ENCODE measurements around the gene MRPL48. TPM values are rescaled to one million over a fixed set of nuclear protein-coding genes. Genes with fewer than 3 reads are reported as not detected.

MRPL48 gene
- total and polyA plus RNA-seq, 4 donors, result 14.1 to 42.3 (median 22.6) TPM

DNA sequence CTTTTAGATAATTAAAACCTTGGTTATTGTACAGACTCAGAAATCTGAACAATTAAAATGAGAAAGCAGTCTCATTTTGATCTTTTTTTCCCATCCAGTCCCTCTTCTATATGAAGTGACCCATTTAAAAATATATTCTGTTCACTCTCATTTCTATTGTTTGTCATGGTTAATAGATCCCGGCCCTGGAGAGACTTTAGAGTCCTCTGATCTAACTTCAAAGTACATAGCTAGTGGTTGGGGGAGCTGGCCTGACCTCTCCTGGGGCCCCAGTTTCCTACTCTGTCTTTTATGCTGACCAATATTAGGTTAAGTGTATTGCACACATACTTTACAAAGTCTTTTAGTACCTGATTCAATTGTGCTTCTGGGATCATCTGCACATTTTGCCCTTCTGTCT lies 13.5 kb downstream of the MRPL48 start:
- 77 to 82% methylated on average over 1 of the region's 1 CpG for WGBS, 2 donors
- intact Hi-C loops (cut with DNase I), result no loop called here
- H3K36me3 ChIP-seq (ENCODE audit: control insufficient read depth in 1 of 2, insufficient read depth in 2 of 2, low read length in 1 of 2), result no peaks in the 10 kb centered on the region

DNA sequence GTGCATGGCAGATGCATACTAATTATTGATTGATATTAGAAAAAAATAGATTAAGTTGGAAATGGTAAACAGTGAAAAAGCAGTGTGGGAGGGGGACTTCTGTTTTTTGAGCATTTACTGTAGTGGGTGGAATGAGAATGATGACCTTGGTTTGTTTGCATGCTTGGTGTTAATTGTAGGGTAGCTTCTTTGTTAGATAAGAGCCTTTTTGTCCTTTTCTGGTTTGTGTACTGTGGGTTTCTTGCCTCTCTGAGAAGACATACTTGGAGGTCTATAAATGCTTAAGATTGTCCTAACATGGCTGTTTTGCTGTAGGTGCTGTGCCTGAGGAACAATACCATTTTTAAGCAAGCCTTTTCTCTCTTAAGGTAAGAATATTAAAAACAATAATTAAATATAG lies 17.0 kb downstream of the MRPL48 start:
- no peaks in the 10 kb centered on the region for H3K36me3 ChIP-seq (ENCODE audit: control insufficient read depth in 1 of 2, insufficient read depth in 2 of 2, low read length in 1 of 2)
- ATAC-seq (ENCODE audit: low FRiP score) (no peak), DNase-seq (no peak)
- intact Hi-C loops (cut with DNase I), result no loop called here
- H3K27me3 ChIP-seq (ENCODE audit: control insufficient read depth in 1 of 2, insufficient read depth in 2 of 2, low read length in 1 of 2), result no peaks in the 10 kb centered on the region
- H3K27ac ChIP-seq (ENCODE audit: low read depth in 1 of 2, low read length in 2 of 2), result no peak overlapping the region
- H3K9me3 ChIP-seq (ENCODE audit: control insufficient read depth, low read length), result no peaks in the 10 kb centered on the region
- H3K4me3 ChIP-seq (ENCODE audit: low read length in 2 of 2), result no peak overlapping the region
- H3K4me1 ChIP-seq (ENCODE audit: control insufficient read depth in 1 of 2, insufficient read depth in 2 of 2, low read length in 2 of 2), result no peaks in the 10 kb centered on the region

More for the DNA sequence above, 13.5 kb downstream of the MRPL48 start:
- Histone ChIP-seq H3K4me3 (ENCODE audit: low read length in 2 of 2) (no peak overlapping the region), H3K4me1 (ENCODE audit: control insufficient read depth in 1 of 2, insufficient read depth in 2 of 2, low read length in 2 of 2) (no peaks in the 10 kb centered on the region), H3K9me3 (ENCODE audit: control insufficient read depth, low read length) (no peaks in the 10 kb centered on the region), H3K27me3 (ENCODE audit: control insufficient read depth in 1 of 2, insufficient read depth in 2 of 2, low read length in 1 of 2) (no peaks in the 10 kb centered on the region), H3K27ac (ENCODE audit: low read depth in 1 of 2, low read length in 2 of 2) (no peak overlapping the region)
- no peak for ATAC-seq (ENCODE audit: low FRiP score)
- no peak for DNase-seq

DNA sequence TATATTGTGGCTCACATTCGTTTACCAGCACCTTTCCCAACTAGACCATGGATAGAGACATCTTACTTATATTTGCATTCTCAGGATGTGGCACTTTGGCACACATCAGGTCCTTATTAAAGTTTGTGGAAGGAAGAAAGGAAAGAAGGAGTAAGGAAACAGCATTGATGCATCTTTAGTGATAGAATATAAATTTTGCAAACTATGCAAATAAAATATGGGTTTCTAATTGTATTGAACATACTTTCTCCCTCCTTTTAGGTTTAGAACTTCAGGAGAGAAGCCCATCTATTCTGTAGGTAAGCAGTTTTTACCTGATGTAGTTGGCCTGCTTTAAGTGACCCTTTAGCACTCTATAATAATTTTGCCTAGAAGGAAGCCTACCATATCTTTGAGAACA lies 20.4 kb downstream of the MRPL48 start:
- H3K27ac ChIP-seq (ENCODE audit: low read depth in 1 of 2, low read length in 2 of 2), result no peak overlapping the region
- intact Hi-C loops (cut with DNase I), result no loop called here
- no peaks in the 10 kb centered on the region for H3K27me3 ChIP-seq (ENCODE audit: control insufficient read depth in 1 of 2, insufficient read depth in 2 of 2, low read length in 1 of 2)
- H3K9me3 ChIP-seq (ENCODE audit: control insufficient read depth, low read length), result no peaks in the 10 kb centered on the region
- H3K36me3 ChIP-seq (ENCODE audit: control insufficient read depth in 1 of 2, insufficient read depth in 2 of 2, low read length in 1 of 2), result no peaks in the 10 kb centered on the region
- H3K4me3 ChIP-seq (ENCODE audit: low read length in 2 of 2), result no peak overlapping the region
- ATAC-seq (ENCODE audit: low FRiP score), result no peak
- no peak for DNase-seq
- H3K4me1 ChIP-seq (ENCODE audit: control insufficient read depth in 1 of 2, insufficient read depth in 2 of 2, low read length in 2 of 2), result no peaks in the 10 kb centered on the region
- WGBS, 2 donors, result 86 to 91% methylated on average over 1 of the region's 1 CpG

DNA sequence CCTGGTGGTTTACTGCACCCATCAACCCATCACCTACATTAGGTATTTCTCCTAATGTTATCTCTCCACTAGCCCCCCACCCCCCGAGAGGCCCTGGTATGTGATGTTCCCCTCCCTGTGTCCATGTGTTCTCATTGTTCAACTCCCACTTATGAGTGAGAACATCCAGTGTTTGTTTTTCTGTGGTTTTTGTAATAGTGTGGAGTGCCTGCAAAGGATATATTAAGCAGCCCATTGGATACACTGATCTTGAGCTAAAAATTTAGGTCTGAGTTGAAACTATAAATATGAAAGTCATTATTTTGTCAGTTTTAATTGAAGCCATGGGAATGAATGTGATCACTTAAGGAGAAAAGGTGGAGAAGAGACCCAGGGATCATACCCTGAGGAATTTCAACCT lies 23.0 kb downstream of the MRPL48 start:
- Histone ChIP-seq H3K27me3 (ENCODE audit: control insufficient read depth in 1 of 2, insufficient read depth in 2 of 2, low read length in 1 of 2) (no peaks in the 10 kb centered on the region), H3K4me3 (ENCODE audit: low read length in 2 of 2) (no peak overlapping the region), H3K27ac (ENCODE audit: low read depth in 1 of 2, low read length in 2 of 2) (no peak overlapping the region), H3K4me1 (ENCODE audit: control insufficient read depth in 1 of 2, insufficient read depth in 2 of 2, low read length in 2 of 2) (no peaks in the 10 kb centered on the region), H3K9me3 (ENCODE audit: control insufficient read depth, low read length) (no peaks in the 10 kb centered on the region), H3K36me3 (ENCODE audit: control insufficient read depth in 1 of 2, insufficient read depth in 2 of 2, low read length in 1 of 2) (no peaks in the 10 kb centered on the region)
- intact Hi-C loops (cut with DNase I), result no loop called here
- DNase-seq (no peak), ATAC-seq (ENCODE audit: low FRiP score) (no peak)
- 88 to 100% methylated on average over 1 of the region's 1 CpG for WGBS, 2 donors

DNA sequence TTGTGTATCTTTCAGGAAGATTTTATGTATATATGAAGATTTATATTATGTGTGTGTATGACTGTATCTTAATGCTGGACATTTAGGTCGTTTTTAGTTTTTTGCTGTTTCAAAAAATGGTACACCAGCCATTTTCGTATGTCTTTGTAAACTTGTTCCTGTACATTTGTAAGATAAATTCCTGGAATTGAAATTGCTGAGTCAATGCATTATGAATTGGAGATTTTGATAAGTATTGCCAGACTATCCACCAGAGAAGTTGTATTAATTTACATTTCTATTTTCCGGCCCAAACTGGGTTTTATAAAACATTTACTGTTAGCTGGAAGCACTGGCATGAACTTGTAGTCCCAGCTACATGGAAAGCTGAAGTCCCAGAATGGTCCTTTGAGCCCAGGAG lies 24.6 kb downstream of the MRPL48 start:
- WGBS, 2 donors, result 88 to 89% methylated on average over 3 of the region's 3 CpGs
- no peak overlapping the region for H3K4me3 ChIP-seq (ENCODE audit: low read length in 2 of 2)
- H3K27me3 ChIP-seq (ENCODE audit: control insufficient read depth in 1 of 2, insufficient read depth in 2 of 2, low read length in 1 of 2), result no peaks in the 10 kb centered on the region
- DNase-seq (no peak), ATAC-seq (ENCODE audit: low FRiP score) (no peak)
- intact Hi-C loops (cut with DNase I), result no loop called here
- no peak overlapping the region for H3K27ac ChIP-seq (ENCODE audit: low read depth in 1 of 2, low read length in 2 of 2)
- no peaks in the 10 kb centered on the region for H3K4me1 ChIP-seq (ENCODE audit: control insufficient read depth in 1 of 2, insufficient read depth in 2 of 2, low read length in 2 of 2)
- H3K36me3 ChIP-seq (ENCODE audit: control insufficient read depth in 1 of 2, insufficient read depth in 2 of 2, low read length in 1 of 2), result no peaks in the 10 kb centered on the region
- no peaks in the 10 kb centered on the region for H3K9me3 ChIP-seq (ENCODE audit: control insufficient read depth, low read length)

DNA sequence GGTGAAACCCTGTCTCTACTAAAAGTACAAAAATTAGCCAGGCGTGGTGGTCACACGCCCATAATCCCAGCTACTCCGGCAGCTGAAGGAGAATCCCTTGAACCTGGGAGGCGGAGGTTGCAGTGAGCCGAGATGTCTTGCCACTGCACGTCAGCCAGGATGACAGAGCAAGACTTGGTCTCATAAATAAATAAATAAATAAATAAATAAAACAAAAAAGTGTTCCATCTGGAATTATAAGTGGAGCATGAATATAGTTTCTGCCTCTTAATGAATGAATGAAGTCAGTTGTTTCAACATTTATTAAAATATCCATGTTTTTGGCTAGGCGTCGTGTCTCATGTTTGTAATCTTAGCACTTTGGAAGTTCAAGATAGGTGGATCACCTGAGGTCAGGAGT lies 27.1 kb downstream of the MRPL48 start:
- DNase-seq (no peak), ATAC-seq (ENCODE audit: low FRiP score) (no peak)
- 97 to 98% methylated on average over 8 of the region's 8 CpGs for WGBS, 2 donors
- Histone ChIP-seq H3K4me3 (ENCODE audit: low read length in 2 of 2) (no peak overlapping the region), H3K27me3 (ENCODE audit: control insufficient read depth in 1 of 2, insufficient read depth in 2 of 2, low read length in 1 of 2) (no peaks in the 10 kb centered on the region), H3K9me3 (ENCODE audit: control insufficient read depth, low read length) (no peaks in the 10 kb centered on the region), H3K4me1 (ENCODE audit: control insufficient read depth in 1 of 2, insufficient read depth in 2 of 2, low read length in 2 of 2) (no peaks in the 10 kb centered on the region), H3K27ac (ENCODE audit: low read depth in 1 of 2, low read length in 2 of 2) (no peak overlapping the region), H3K36me3 (ENCODE audit: control insufficient read depth in 1 of 2, insufficient read depth in 2 of 2, low read length in 1 of 2) (no peaks in the 10 kb centered on the region)
- intact Hi-C loops (cut with DNase I), result no loop called here

DNA sequence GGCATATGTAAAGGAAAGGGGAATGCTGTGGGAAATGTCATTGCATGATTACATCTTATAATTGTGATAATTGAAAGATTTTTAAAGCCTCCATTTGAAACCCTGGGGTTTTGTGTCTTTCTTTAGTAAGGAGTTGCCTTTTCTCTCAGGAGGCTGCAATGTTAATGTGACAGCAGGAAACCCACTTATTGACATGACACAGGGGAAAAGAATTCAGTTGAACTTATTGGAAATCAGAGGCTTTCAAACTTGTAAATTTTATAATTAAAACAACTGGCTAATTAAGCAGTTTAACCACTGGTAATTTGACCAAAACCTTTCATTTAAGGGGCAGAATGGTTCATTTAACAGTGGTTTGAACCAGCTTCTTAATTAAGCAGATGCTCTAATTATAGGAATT lies 31.2 kb downstream of the MRPL48 start:
- intact Hi-C loops (cut with DNase I), result no loop called here
- ATAC-seq (ENCODE audit: low FRiP score) (no peak), DNase-seq (no peak)
- Histone ChIP-seq H3K27ac (ENCODE audit: low read depth in 1 of 2, low read length in 2 of 2) (no peak overlapping the region), H3K4me3 (ENCODE audit: low read length in 2 of 2) (no peak overlapping the region), H3K36me3 (ENCODE audit: control insufficient read depth in 1 of 2, insufficient read depth in 2 of 2, low read length in 1 of 2) (no peaks in the 10 kb centered on the region), H3K9me3 (ENCODE audit: control insufficient read depth, low read length) (no peaks in the 10 kb centered on the region), H3K4me1 (ENCODE audit: control insufficient read depth in 1 of 2, insufficient read depth in 2 of 2, low read length in 2 of 2) (no peaks in the 10 kb centered on the region), H3K27me3 (ENCODE audit: control insufficient read depth in 1 of 2, insufficient read depth in 2 of 2, low read length in 1 of 2) (no peaks in the 10 kb centered on the region)

DNA sequence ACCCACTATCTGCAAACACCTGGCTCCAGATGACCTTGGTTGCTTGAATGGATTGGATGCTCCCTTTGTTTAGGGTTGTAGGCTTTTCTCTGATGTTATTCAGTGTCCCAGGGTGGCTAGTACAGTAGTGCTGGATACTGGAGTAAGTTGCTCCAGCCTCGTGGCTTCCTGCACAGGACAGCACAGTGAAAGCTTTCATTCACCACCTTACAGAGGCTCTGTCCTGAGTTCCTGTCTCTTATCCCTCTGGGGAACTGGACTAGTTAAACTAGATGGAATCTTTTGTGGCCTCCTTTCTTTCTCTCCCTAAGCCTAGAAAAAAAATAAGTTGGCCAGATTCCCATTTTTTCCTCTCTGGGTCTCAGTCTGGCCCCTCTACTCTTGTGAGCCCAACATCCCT lies 42.6 kb downstream of the MRPL48 start:
- Histone ChIP-seq H3K4me1 (ENCODE audit: control insufficient read depth in 1 of 2, insufficient read depth in 2 of 2, low read length in 2 of 2) (no peaks in the 10 kb centered on the region), H3K36me3 (ENCODE audit: control insufficient read depth in 1 of 2, insufficient read depth in 2 of 2, low read length in 1 of 2) (peaks cover 0 to 5% of the 10 kb centered on the region in 2 donors), H3K27me3 (ENCODE audit: control insufficient read depth in 1 of 2, insufficient read depth in 2 of 2, low read length in 1 of 2) (no peaks in the 10 kb centered on the region), H3K9me3 (ENCODE audit: control insufficient read depth, low read length) (no peaks in the 10 kb centered on the region), H3K27ac (ENCODE audit: low read depth in 1 of 2, low read length in 2 of 2) (no peak overlapping the region), H3K4me3 (ENCODE audit: low read length in 2 of 2) (no peak overlapping the region)
- intact Hi-C loops (cut with DNase I), result no loop called here
- WGBS, 2 donors, result 86 to 96% methylated on average over 1 of the region's 1 CpG
- DNase-seq (no peak), ATAC-seq (ENCODE audit: low FRiP score) (no peak)

DNA sequence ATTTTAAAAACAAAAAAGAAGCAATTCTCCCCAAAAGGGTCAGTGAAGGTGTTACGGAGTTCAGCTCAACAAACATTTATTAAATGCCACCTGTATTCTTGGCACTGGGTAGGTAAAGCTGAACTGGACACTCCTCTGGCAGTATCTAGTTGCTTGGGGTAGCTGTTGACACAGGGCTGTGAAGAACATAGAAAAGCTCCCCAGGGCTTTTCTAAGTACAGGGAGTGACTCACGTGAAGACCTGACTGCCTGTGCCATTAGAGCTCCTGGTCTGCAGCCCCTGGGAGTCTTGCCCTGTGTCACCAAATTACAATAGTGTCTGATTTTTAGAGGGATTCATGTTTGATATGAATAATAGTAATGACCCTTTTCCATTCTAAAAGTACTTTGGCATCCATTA lies 45.4 kb downstream of the MRPL48 start:
- 75 to 77% methylated on average over 2 of the region's 2 CpGs for WGBS, 2 donors
- no peaks in the 10 kb centered on the region for H3K4me1 ChIP-seq (ENCODE audit: control insufficient read depth in 1 of 2, insufficient read depth in 2 of 2, low read length in 2 of 2)
- no peak for DNase-seq
- ATAC-seq (ENCODE audit: low FRiP score), result no peak
- H3K4me3 ChIP-seq (ENCODE audit: low read length in 2 of 2), result no peak overlapping the region
- no peaks in the 10 kb centered on the region for H3K27me3 ChIP-seq (ENCODE audit: control insufficient read depth in 1 of 2, insufficient read depth in 2 of 2, low read length in 1 of 2)
- H3K9me3 ChIP-seq (ENCODE audit: control insufficient read depth, low read length), result no peaks in the 10 kb centered on the region
- no peak overlapping the region for H3K27ac ChIP-seq (ENCODE audit: low read depth in 1 of 2, low read length in 2 of 2)
- H3K36me3 ChIP-seq (ENCODE audit: control insufficient read depth in 1 of 2, insufficient read depth in 2 of 2, low read length in 1 of 2), result peaks cover 0 to 5% of the 10 kb centered on the region in 2 donors
- intact Hi-C loops (cut with DNase I), result no loop called here

Data from aorta (tissue), 5 donors.